Measurements from ENCODE around the gene MAPKAPK5.

Gene MAPKAPK5

DNA sequence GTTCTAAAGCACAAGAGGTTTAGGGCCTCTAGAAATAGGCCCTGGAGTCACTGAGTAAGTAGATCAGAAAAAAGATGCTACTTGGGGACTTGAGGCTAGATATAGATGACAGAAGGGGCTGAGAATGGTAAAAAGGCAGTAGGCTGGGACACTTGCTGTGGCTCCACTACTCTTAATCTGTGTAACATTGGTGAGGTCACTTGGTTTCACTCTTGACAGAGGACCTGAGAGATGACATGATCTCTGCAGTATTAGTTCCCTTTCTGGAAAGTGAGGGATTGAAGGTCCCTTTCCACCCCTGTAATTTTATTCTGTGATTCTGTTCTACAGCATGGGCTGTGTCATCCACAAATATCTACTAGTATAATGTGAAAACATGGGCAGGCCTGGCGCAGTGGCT lies 39.7 kb downstream of the MAPKAPK5 start:
- H3K9ac ChIP-seq (ENCODE audit: low read depth, low read length, poor library complexity, severe bottlenecking) = no peak overlapping the region
- H4K20me1 ChIP-seq (ENCODE audit: insufficient read depth, low read length, poor library complexity, severe bottlenecking) = no peaks in the 10 kb centered on the region
- TF ChIP-seq CTCF (conservative IDR thresholded peaks at IDR 0.05; ENCODE audit: low read length) (no peak), EZH2phosphoT487 (IDR thresholded peaks at IDR 0.05; ENCODE audit: borderline replicate concordance) (no peak)
- no peaks in the 10 kb centered on the region for H3K9me3 ChIP-seq (ENCODE audit: insufficient read depth, low read depth, low read length)
- no peak overlapping the region for H2AFZ ChIP-seq (ENCODE audit: low read length)
- H3K9me2 ChIP-seq (replicated peaks; ENCODE audit: low read depth, low read length) = no peaks in the 10 kb centered on the region
- no peak overlapping the region for H3K4me3 ChIP-seq (ENCODE audit: low read length, poor library complexity, severe bottlenecking)
- no peaks in the 10 kb centered on the region for H3K4me1 ChIP-seq (ENCODE audit: insufficient read depth, low read length, poor library complexity, severe bottlenecking)
- no peaks in the 10 kb centered on the region for H3F3A ChIP-seq (ENCODE audit: low read depth)
- peaks cover 83% of the 10 kb centered on the region; the same call in 1 of the 2 replicates for H3K36me3 ChIP-seq (ENCODE audit: insufficient read depth, low read length)
- no peak overlapping the region for H3K4me2 ChIP-seq (ENCODE audit: low read depth, low read length, poor library complexity, severe bottlenecking)
- no peaks in the 10 kb centered on the region for H3K27me3 ChIP-seq (ENCODE audit: insufficient read depth, low read length, poor library complexity, severe bottlenecking)
- H3K79me2 ChIP-seq (ENCODE audit: insufficient read depth, low read length) = no peaks in the 10 kb centered on the region

DNA sequence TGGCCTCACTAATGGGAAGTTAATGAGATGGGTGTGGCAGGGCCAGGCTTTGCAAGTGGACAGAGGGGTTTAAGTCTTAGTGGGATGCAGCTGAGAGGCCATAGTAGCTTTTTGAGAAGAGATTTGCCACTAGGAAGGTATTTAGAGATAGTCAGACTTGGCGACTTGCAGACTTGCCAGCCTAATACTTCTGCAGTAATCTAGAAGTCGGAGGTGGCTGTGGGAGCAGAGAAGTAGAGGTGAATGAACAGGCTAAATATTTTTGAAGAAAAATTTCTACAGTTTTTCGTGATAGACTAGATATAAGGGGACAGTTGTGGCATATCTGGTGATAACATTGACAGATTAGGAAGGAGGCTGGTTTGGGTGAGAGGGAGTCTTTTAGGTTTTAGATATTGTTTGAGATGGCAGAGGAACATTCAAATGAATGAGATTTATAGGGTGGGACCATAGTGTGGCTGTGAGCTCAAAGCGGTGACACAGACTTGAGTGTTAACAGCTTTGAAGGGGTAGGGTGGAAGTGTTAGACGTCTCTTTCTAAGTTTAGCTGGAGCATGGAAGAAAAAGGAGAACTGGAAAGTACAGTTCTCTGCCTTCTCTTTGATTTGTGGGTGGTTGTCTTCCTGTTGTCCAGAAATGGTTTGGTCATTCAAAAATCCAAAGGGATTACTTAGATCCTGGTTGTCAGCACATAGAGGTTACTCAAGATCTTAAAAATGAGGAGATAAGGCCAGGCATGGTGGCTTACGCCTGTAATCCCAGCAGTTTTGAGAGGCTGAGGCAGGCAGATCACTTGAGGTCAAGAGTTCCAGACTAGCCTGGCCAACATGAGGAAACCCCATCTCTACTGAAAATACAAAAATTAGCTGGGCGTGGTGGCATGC lies 44.9 kb downstream of the MAPKAPK5 start:
- no peak for TF ChIP-seq EZH2phosphoT487 (IDR thresholded peaks at IDR 0.05; ENCODE audit: borderline replicate concordance)
- no peak for TF ChIP-seq CTCF (conservative IDR thresholded peaks at IDR 0.05; ENCODE audit: low read length)
- H3F3A ChIP-seq (ENCODE audit: low read depth) = no peaks in the 10 kb centered on the region
- no peak overlapping the region for H3K9ac ChIP-seq (ENCODE audit: low read depth, low read length, poor library complexity, severe bottlenecking)
- no peaks in the 10 kb centered on the region for H3K9me2 ChIP-seq (replicated peaks; ENCODE audit: low read depth, low read length)
- H3K27me3 ChIP-seq (ENCODE audit: insufficient read depth, low read length, poor library complexity, severe bottlenecking) = no peaks in the 10 kb centered on the region
- no peaks in the 10 kb centered on the region for H3K79me2 ChIP-seq (ENCODE audit: insufficient read depth, low read length)
- no peak overlapping the region for H3K4me3 ChIP-seq (ENCODE audit: low read length, poor library complexity, severe bottlenecking)
- peaks cover 90% of the 10 kb centered on the region; the same call in 1 of the 2 replicates for H3K36me3 ChIP-seq (ENCODE audit: insufficient read depth, low read length)
- no peaks in the 10 kb centered on the region for H3K9me3 ChIP-seq (ENCODE audit: insufficient read depth, low read depth, low read length)
- H3K4me2 ChIP-seq (ENCODE audit: low read depth, low read length, poor library complexity, severe bottlenecking) = no peak overlapping the region
- no peaks in the 10 kb centered on the region for H4K20me1 ChIP-seq (ENCODE audit: insufficient read depth, low read length, poor library complexity, severe bottlenecking)
- no peak overlapping the region for H2AFZ ChIP-seq (ENCODE audit: low read length)
- H3K4me1 ChIP-seq (ENCODE audit: insufficient read depth, low read length, poor library complexity, severe bottlenecking) = no peaks in the 10 kb centered on the region

DNA sequence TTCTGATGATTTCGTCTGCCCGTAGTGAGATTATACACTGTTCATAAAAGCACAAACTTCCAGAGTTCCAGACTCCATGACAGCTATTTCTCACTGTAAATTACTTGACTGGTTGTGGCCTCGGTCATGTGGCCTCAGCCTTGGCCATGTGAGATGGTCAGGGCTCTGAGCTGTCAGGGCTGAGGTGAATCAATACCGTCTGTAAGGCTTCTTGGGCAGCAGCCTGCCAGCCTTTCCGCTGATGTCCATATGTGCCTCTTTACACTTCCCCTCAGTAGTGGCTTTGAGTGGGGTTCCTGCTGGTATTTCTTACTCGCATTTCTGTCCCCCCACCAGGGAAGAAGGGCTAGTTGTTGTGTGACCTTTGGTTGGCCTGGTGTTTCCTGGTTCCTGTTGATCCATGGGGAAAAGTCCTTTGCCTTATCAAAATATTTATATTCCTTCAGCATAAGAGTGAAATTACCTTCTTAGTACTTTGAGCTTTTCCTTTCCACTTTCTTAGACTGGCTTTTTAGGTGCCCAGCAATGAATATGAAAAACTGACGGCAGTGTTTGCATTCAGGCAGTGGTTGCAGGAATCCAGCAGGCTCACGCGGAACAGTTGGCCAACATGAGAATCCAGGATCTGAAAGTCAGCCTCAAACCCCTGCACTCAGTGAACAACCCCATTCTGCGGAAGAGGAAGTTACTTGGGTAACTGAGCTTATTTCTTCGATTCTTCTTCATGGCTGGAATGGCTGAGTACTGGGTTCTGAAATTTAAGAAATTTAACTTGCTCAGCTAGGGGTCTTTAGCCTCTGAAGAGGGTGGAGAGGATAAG lies 46.1 kb downstream of the MAPKAPK5 start:
- H4K20me1 ChIP-seq (ENCODE audit: insufficient read depth, low read length, poor library complexity, severe bottlenecking) = no peaks in the 10 kb centered on the region
- no peak overlapping the region for H3K4me3 ChIP-seq (ENCODE audit: low read length, poor library complexity, severe bottlenecking)
- H3F3A ChIP-seq (ENCODE audit: low read depth) = no peaks in the 10 kb centered on the region
- H3K79me2 ChIP-seq (ENCODE audit: insufficient read depth, low read length) = no peaks in the 10 kb centered on the region
- H3K4me1 ChIP-seq (ENCODE audit: insufficient read depth, low read length, poor library complexity, severe bottlenecking) = no peaks in the 10 kb centered on the region
- no peak overlapping the region for H2AFZ ChIP-seq (ENCODE audit: low read length)
- no peaks in the 10 kb centered on the region for H3K27me3 ChIP-seq (ENCODE audit: insufficient read depth, low read length, poor library complexity, severe bottlenecking)
- H3K4me2 ChIP-seq (ENCODE audit: low read depth, low read length, poor library complexity, severe bottlenecking) = no peak overlapping the region
- no peak overlapping the region for H3K9ac ChIP-seq (ENCODE audit: low read depth, low read length, poor library complexity, severe bottlenecking)
- H3K9me2 ChIP-seq (replicated peaks; ENCODE audit: low read depth, low read length) = no peaks in the 10 kb centered on the region
- no peaks in the 10 kb centered on the region for H3K9me3 ChIP-seq (ENCODE audit: insufficient read depth, low read depth, low read length)
- TF ChIP-seq CTCF (conservative IDR thresholded peaks at IDR 0.05; ENCODE audit: low read length) = no peak
- TF ChIP-seq EZH2phosphoT487 (IDR thresholded peaks at IDR 0.05; ENCODE audit: borderline replicate concordance) = no peak
- peaks cover 91% of the 10 kb centered on the region; the same call in 1 of the 2 replicates for H3K36me3 ChIP-seq (ENCODE audit: insufficient read depth, low read length)

All from Loucy (cell line).